IPS-NIHi7 (cell line): ENCODE measurements around the gene ZGRF1.
"Not testable (repeated sequence)": the region's sequence is repeated elsewhere in the genome, so short reads cannot be mapped to it uniquely, and the experiment has no call there.

Experiments
- DNase-seq: peaks from one replicate; pipeline ENCODE4 v3.0.0; 2012; ENCODE audit warnings: mixed read lengths; ENCODE audit errors: extremely low spot score

Gene ZGRF1, protein sequence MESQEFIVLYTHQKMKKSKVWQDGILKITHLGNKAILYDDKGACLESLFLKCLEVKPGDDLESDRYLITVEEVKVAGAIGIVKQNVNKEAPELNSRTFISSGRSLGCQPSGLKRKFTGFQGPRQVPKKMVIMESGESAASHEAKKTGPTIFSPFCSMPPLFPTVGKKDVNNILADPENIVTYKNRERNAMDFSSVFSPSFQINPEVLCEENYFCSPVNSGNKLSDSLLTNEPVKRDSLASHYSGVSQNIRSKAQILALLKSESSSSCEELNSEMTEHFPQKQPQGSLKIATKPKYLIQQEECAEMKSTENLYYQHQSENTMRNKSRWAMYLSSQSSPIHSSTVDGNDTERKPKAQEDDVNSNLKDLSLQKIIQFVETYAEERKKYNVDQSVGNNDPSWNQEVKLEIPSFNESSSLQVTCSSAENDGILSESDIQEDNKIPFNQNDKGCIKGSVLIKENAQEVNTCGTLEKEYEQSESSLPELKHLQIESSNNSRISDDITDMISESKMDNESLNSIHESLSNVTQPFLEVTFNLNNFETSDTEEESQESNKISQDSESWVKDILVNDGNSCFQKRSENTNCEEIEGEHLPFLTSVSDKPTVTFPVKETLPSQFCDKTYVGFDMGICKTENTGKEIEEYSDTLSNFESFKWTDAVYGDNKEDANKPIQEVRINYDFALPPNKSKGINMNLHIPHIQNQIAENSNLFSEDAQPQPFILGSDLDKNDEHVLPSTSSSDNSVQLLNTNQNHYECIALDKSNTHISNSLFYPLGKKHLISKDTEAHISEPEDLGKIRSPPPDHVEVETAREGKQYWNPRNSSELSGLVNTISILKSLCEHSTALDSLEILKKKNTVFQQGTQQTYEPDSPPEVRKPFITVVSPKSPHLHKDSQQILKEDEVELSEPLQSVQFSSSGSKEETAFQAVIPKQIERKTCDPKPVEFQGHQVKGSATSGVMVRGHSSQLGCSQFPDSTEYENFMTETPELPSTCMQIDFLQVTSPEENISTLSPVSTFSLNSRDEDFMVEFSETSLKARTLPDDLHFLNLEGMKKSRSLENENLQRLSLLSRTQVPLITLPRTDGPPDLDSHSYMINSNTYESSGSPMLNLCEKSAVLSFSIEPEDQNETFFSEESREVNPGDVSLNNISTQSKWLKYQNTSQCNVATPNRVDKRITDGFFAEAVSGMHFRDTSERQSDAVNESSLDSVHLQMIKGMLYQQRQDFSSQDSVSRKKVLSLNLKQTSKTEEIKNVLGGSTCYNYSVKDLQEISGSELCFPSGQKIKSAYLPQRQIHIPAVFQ (N-terminal part only)

DNA sequence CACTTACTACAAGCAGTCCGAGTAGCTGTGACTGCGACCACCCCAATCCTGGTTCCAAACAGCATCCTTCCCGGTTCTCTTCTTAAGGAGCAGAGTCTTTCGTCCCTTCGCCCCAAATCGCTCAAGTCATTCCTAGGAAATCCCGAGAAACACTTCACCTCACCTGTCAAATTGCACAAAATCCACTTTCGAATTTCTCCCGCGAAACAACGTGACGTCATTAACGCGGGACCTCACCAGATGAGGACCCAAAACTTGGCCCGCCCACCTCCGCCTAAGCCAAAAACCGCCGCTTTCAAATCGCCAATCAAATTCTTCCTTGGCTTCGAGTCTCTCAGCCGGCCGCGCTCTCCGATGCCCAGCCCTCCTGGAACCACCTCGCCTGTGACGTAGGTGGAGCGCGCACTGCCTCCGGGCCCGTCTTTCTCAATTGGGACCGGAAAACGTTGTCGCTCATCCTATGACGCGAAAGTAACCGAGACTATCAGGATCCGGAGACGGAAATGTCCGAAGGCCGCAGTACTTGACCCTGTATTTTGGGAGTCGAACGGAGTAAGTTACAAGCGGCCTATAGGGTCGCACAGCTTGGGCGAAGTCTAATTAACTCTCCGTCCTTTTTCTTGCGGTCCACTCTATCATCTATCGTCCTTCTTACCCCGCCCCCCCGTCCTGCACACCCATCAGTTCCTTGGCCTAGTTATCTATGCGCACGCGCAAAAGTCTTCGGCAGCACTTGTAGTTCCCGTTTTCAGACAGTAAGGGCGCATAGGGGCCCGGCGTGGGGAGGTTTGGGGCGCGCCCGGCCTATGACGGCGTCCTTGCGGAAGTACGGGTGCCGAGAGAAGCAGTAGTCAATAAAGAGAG is at the start of gene ZGRF1, which contains the start of gene LARP7:
Gene ZGRF1 (minus strand): TSS at position 222 of the 864 bp plus-strand sequence. CDS start 3,733 bp downstream, outside the sequence.
Gene LARP7 (plus strand): TSS at position 456 of the 864 bp plus-strand sequence. CDS start 7,527 bp downstream, outside the sequence.
- DNase-seq: peak; percentile 91

DNA sequence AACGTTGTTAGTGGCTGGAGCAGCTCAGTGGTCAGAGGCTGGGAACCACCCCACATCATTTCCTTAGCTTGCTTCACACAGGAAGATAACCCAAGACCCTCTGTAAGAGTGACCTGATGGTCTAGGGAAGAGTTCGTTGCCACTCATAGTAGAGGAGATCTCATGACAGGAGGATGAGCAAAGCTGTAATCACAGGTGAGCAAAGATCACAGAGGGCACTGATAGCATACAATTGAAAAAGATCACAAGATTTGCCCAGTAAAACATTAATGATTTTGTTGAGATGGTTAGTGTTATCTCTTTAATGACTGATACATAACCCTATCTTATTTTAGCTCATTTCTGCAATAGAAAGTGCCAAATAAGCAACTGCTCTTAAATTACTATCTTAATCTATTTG is 44.3 kb upstream of the ZGRF1 start:
- DNase-seq: no peak

DNA sequence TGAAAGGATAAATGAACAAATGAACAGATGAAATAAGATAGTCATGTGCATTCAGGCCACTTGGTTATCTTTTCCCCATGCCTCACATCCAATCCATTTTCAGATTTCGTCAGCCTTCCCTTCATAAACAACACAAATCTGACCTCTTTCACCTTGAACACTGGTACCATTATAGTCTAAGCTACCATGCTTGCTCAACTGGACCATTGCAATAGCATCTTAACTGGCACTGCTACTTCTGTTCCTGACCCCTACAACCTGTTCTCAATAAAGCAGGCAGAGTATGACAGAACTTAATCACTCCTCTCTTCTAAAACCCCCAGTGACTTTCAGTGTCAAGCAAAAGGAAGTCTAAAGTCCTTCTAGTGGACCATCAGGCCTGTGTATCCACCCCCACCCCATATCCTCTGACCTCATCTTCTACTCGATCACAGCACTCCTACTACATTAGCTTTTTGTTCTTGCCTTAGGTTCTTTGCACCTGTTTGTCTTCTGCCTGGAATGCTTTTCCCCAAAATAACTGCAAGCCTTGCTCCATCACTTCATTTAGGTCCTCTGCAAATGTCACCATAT is 40.9 kb upstream of the ZGRF1 start:
- no peak for DNase-seq

DNA sequence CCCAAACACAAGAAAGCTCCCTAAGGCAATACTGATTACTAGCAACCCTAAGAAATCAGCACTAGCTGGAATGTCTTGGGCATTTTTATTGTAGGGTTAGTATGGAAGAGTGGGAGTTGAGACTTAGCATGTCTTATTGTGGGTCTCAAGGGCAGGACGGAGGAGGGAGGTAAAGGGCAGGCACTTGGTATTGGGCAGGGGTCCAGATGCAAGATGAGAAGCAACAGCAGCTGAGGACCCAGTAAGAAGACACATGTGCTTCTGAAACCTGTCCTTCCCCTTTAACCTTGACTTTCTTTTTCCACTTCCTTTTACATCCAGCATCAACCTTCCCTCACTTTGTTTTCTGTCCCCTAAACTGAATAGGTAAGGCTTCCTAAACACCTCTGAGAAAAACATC is 37.7 kb upstream of the ZGRF1 start:
- no peak for DNase-seq

DNA sequence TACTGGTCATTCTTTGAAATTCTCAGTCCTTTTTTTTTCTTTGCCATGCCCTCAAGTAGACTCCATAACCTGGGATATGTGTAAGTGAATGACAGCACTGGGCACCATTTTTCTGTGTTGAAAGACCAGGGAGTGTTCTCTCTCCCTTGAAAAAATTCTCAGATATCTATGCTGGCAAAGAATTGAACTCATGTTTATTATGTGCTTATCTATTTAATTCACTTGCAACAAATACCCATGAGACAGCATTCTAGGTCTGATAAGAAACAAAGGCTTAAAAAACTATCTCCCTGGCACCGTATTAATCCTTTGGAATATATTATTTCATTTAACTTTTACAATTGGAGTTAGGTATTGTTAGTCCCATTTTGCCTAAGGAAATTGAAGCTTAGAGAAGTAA is 37.0 kb upstream of the ZGRF1 start:
- DNase-seq: no peak

DNA sequence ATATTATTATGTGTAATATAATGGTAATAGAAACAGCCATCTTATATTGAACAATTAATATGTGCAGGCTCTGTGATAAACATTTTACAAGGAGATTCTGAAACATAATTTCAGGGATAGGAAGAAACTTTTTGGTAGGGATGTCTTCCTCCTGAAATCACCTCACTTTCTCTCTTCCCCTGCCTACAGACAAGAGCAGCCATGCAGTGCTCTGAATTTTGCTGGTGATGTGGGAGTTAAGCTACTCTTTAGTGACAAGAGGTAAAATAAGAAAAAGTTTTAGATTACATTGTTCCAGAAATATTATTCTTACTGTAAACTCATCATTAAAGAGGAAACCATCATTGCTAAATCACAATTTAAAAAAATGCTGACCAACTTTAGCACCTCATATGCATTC is 36.4 kb upstream of the ZGRF1 start:
- DNase-seq: no peak

GRCh38 chr4:112668131-112668530 is 31.4 kb upstream of the ZGRF1 start:
- DNase-seq: no peak

DNA sequence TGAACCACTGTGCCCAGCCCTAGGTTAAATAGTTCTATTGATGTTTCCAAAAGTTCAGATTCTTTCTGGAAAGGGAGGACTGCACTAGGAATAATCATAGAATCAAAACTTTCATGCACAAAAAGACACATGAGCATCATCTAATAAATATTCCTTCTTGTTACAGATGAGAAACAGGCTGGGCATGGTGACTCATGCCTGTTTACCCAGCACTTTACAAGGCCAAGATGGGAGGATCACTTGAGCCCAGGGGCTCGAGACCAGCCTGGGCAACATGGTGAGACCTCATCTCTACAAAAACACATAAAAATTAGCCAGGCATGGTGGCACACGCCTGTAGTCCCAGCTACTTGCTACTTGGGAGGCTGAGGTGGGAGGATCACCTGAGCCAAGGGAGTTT is 27.9 kb upstream of the ZGRF1 start:
- DNase-seq: no peak

- not testable (repeated sequence) for DNase-seq
Observed at GRCh38 chr4:112656115-112656514, 19.4 kb upstream of the ZGRF1 start.

- DNase-seq: no peak
Observed at GRCh38 chr4:112655270-112655669, 18.6 kb upstream of the ZGRF1 start.

DNA sequence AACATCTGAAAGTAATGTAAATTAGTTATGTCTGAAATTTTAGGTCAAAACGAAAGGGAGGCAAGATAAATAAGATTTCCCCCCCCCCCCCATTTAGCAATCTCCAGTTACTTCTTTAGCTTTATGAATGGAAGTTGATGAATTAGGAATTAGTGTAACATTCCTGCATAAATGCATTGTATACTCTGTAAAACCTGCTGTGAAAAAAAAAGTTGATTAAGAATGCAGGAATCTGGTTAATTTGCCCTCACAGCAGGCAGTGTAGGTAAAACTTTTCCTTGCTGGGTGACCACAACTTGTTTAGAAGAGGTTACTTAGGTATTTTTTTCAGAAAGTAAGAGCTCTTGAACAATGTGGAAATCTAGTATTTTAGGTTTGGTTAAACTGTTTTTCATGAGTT is 15.5 kb upstream of the ZGRF1 start:
- no peak for DNase-seq

DNA sequence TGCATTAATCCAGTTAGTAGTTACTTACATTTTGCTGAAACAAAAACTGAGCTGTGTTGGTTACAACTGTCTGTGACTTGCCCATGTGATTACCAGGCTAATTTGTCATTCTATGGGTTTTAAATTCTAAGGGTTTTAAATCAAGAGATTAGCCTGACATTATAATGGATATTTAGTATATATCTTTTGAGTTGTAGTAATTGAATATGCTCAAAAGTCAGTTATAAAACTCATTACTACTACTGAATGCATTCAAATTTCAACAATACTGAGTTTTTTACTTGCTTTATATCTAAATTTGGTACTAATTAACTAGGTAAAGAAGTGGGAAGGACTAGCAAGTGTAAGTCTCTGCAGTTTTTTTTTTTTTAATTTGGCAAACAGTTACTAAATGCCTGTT is 14.9 kb upstream of the ZGRF1 start:
- DNase-seq: no peak

GRCh38 chr4:112650332-112650731 is 13.6 kb upstream of the ZGRF1 start:
- DNase-seq: no peak

GRCh38 chr4:112649055-112649408 is 12.3 kb upstream of the ZGRF1 start:
- no peak for DNase-seq

DNA sequence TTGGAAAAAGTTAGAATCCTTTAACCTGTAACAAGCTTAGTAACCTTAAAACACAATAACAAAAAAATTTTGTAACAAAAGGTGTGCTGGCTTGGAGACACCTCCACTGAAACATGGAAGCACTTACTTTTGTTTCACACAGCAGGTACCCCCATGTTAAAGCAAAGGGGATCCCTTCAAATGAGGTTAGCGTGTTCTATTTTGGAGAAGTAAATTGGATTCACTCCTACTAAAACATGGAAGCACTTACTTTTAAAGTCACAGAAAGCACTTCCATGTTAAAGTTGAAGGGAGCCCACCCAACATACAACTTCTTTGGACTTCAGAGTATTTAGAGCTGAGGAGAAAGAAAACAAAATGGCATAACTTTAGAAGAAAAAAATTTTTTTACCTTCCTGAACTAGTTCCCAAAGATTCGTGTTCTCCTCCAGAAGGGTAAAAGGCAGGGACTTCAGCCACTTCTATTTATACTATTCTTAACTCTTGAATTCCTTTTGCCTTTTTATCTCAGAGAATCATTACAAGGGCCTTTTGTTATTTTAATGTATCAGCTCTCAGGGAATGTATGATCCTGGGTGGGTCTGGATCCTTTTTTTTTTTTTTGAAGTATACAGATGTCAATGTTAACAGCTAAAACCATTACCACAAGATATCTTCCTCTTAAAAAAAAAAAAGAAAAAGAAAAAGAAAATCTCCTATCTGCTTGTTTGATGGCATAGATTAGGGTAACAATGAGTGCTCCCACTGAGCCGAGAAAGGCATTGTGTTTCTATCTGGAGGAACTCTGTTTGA is 11.8 kb upstream of the ZGRF1 start:
- no peak for DNase-seq

GRCh38 chr4:112647785-112648184 is 11.1 kb upstream of the ZGRF1 start:
- DNase-seq: no peak

DNA sequence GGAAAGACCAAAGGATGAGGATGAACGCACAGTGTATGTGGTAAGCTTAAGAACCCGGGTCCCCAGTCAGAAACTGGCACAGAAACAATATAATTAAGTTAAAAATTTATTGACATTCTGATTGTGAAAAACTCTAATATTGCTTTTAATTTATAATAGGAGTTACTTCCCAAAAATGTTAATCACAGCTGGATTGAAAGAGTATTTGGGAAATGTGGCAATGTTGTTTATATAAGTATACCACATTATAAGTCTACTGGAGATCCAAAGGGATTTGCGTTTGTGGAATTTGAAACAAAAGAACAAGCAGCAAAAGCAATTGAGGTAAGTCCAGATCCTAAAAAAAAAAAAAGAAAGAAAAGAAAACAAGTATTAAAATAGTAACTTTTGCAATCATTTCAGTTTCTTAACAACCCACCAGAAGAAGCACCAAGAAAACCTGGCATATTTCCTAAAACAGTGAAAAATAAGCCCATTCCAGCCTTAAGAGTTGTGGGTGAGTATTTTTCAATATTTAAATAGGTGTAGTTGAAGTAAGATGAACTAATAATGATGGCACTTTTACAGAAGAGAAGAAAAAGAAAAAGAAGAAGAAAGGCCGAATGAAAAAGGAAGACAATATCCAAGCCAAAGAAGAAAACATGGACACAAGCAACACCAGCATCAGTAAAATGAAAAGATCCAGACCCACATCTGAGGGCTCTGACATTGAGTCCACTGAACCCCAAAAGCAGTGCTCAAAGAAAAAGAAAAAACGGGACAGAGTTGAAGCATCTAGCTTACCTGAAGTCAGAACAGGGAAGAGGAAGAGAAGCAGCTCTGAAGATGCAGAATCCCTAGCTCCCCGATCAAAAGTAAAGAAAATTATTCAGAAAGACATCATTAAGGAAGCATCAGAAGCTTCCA is 10.2 kb upstream of the ZGRF1 start:
- DNase-seq: no peak

- peak; percentile 24 for DNase-seq
Observed at GRCh38 chr4:112645541-112646329, 9.0 kb upstream of the ZGRF1 start.
